Subcutaneous adipose tissue (tissue), 4 donors: ENCODE measurements around the gene FAM163A. TPM values are rescaled to one million over a fixed set of nuclear protein-coding genes. Genes with fewer than 3 reads are reported as not detected.

ENCODE experiments used
- total RNA-seq, 4 donors: library from RNA; depleted of rRNA; stranded (reverse); fragments of >200 nt; gene quantifications; one replicate each; pipeline ENCODE4 v1.1.0, GENCODE V29; 2016
- TF ChIP-seq, protein P1 (sequence below): fragments of 450-650 bp; IDR thresholded peaks from one replicate; pipeline ENCODE4 v1.5.1; 2016; ENCODE audit warnings: low read depth, mild to moderate bottlenecking, control low read depth, antibody characterized with exemption, moderate library complexity

Gene FAM163A
- total RNA-seq, 4 donors from 2014 or later = not detected

DNA sequence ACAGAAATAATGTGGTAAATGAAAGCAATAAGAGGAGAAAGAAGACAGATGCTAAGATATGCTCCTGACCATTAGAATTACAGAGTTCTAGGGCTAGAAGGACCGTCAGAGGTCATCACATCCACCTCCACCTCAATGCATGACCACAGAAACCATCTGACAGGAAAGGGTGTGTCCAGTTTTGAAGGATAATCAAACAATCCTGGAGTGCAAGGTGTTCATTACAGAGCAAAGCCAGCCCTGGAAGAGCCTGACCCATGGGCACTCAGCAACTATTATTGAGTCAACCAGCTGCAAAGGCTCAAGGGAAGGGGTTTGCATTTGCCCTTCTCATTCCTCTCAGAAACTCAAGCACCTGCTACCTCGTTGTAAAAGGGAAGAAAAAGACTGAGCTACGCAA, 88.1 kb downstream of the FAM163A start:
- TF ChIP-seq, protein P1, sequence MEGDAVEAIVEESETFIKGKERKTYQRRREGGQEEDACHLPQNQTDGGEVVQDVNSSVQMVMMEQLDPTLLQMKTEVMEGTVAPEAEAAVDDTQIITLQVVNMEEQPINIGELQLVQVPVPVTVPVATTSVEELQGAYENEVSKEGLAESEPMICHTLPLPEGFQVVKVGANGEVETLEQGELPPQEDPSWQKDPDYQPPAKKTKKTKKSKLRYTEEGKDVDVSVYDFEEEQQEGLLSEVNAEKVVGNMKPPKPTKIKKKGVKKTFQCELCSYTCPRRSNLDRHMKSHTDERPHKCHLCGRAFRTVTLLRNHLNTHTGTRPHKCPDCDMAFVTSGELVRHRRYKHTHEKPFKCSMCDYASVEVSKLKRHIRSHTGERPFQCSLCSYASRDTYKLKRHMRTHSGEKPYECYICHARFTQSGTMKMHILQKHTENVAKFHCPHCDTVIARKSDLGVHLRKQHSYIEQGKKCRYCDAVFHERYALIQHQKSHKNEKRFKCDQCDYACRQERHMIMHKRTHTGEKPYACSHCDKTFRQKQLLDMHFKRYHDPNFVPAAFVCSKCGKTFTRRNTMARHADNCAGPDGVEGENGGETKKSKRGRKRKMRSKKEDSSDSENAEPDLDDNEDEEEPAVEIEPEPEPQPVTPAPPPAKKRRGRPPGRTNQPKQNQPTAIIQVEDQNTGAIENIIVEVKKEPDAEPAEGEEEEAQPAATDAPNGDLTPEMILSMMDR = no peak

DNA sequence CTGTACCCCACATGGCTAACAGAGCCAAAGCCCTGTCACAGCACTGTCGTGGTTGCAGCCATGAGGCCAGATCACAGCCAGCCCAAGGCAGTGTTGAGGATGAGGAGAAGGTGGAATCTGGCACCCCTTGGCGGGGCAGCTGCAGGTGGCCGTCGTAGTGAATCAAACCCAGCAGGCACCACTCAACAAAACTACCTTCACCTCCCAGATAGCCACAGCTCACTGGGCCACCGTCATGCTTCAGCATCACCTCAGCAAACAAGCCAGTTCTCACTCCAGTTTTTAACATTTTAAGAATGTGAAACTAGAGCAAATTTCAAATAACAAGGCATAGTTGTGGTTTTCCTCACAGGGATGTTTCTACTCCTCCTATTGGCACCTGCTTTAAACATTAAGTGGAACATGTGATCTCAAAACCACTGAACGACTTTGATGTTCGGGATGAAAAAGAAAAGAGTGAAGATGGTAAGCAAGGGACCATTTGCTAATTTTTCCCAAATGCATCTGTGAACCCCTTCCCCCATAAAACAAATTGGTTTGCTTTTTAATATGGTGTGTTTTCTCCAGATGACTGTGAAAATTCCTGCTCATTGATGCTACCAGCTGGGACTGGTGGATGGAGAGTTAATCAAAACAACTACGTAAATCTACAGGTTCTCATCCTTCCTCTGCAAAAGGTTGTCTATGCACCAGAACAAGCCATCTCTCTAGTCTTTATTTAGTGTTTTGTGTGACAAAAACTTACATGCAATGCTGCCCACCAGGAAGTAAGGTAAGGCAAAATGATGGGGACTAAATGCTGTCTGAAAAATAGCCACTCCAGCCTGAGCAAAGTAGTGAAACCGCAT, 89.0 kb downstream of the FAM163A start:
- TF ChIP-seq, protein P1 = no peak

DNA sequence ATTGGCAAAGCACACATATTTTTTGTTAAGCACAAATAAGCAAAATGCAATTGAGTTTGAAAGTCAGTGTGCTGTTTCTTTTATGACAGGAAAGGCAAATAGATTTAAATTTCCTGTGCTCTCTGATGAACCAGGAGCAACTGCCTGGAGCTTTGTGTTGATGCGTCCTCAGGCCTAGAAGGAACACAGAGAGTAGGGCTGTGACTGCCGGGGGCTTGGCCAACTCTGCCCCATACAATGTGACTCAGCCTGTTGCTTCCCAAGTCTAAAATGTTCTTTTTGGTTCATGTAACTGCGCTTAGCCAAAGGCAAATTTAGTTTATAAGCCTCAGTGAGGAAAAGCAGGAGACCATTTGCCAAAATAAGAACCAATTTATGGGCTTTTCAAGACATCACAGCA, 97.0 kb downstream of the FAM163A start:
- TF ChIP-seq, protein P1 = no peak

DNA sequence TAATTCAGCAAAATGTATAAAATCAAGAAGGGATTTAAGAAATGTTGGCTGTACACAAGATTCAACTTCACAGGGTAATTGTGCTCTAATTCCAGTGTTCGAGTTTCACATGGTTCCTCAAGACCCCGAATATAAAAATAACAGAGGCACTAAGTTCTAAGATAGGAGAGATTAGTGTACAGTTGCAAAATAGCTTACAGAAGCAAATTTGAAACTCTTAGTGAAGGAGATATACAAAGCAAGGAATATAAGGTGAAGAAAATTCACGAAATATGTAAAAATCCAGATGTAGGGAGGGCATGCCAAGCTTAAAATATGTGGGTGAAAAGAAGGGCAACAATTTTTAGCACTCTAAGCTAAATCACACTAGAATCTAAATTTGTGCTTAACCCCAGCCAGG, 105.1 kb downstream of the FAM163A start:
- TF ChIP-seq, protein P1 = no peak

DNA sequence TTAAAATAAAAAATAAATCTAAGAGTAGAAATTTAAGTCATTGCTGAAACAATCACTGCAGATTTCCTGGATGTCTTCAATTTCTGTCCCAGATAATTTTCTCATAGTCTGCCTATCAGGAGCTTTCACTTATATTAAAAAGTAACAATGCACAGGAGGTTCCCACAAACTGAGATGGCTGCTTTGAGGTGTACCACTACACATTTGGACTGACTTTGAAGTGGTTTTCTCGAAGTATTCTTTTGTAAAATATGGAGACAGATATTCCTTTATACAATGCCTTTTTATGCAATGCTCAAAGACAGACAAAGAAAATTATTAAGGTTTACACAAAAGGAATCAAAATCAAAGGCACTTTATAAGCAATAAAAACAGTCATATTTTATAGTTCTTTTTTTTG, 110.0 kb downstream of the FAM163A start:
- TF ChIP-seq, protein P1 = no peak

DNA sequence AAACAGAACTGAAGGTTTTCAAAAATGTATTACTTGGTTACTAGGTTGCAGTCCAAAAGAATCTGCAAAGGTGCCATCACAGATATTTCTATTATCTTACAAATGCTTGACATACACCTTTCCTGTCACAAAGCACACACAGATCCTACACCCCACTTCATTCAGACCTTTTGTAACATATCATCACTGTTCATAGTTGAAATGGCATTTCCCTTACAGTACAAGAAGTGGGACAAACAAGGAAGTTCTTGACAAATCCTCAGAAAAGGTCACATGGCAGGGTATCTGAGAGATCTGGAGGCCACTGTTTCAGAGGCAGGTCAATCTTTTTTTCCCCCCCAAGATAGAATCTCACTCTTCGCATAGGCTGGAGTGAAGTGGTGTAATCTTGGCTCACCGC, 113.2 kb downstream of the FAM163A start:
- TF ChIP-seq, protein P1 = no peak

DNA sequence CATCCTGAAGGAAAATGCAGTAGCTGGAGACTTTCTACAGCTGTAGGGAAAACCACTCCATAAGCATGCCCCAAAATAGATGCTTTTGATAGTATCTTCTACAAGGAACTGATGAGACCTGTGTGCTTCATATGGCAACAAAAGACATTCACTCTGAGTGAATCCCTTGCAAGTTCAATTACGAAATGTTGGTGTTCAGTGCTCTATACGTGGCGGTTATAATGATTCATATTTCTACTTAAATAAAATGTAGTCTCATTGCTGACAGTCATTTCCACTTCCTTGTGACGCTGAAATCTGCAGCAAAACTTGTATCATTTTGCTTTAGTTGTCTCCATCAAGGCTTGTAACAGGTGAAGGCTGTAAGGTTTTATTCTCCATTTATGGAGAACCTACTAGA, 113.9 kb downstream of the FAM163A start:
- TF ChIP-seq, protein P1 = no peak
